PFSK-1 (cell line): Measurements from ENCODE around the gene PLCD4.

Source experiments
- POLR2AphosphoS5 ChIP-seq: IDR thresholded peaks from 2 replicates; pipeline ENCODE4 v1.6.1; 2012; ENCODE audit warnings: low read depth, mild to moderate bottlenecking, control low read depth, low read length, moderate library complexity
- SIN3A ChIP-seq: IDR thresholded peaks from 2 replicates; pipeline ENCODE4 v1.6.1; 2012; ENCODE audit warnings: mild to moderate bottlenecking, low read length, moderate library complexity, borderline replicate concordance; ENCODE audit not compliant: insufficient read depth
- TAF1 ChIP-seq: IDR thresholded peaks from 2 replicates; pipeline ENCODE4 v1.6.1; 2012; ENCODE audit warnings: low read length, control low read depth, borderline replicate concordance; ENCODE audit not compliant: insufficient read depth
- TF ChIP-seq, protein P1 (sequence below), 2 experiments: IDR thresholded peaks; 2 replicates each; pipeline versions ENCODE4 v1.6.1 to v1.8.0; 2011 to 2012; ENCODE audit warnings: low read depth in 2 of 2, low read length in 2 of 2, control low read depth in 1 of 2, inconsistent platforms in 1 of 2, mild to moderate bottlenecking in 1 of 2, moderate library complexity in 1 of 2; ENCODE audit not compliant: insufficient read depth in 1 of 2

DNA sequence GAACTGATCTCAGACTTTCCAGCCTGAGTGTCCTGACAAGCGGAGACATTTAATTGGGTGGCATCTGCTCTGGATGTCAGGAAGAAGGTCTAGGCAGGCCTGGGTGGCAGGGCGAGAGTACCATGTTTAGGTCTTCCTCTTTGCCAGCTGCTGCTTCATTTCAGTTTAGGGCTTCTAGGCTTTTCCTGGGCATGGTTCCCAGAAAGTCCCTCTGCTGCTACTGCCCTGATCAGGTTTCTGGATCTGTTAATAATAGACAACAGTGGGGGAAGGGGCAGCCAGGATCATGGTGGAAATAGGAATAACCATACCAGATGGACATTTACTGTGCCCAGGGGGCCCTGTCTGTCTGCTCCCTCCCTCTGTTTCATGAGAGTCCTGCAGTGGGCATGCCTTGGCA lies 2.3 kb upstream of the PLCD4 start:
- TF ChIP-seq, protein P1, sequence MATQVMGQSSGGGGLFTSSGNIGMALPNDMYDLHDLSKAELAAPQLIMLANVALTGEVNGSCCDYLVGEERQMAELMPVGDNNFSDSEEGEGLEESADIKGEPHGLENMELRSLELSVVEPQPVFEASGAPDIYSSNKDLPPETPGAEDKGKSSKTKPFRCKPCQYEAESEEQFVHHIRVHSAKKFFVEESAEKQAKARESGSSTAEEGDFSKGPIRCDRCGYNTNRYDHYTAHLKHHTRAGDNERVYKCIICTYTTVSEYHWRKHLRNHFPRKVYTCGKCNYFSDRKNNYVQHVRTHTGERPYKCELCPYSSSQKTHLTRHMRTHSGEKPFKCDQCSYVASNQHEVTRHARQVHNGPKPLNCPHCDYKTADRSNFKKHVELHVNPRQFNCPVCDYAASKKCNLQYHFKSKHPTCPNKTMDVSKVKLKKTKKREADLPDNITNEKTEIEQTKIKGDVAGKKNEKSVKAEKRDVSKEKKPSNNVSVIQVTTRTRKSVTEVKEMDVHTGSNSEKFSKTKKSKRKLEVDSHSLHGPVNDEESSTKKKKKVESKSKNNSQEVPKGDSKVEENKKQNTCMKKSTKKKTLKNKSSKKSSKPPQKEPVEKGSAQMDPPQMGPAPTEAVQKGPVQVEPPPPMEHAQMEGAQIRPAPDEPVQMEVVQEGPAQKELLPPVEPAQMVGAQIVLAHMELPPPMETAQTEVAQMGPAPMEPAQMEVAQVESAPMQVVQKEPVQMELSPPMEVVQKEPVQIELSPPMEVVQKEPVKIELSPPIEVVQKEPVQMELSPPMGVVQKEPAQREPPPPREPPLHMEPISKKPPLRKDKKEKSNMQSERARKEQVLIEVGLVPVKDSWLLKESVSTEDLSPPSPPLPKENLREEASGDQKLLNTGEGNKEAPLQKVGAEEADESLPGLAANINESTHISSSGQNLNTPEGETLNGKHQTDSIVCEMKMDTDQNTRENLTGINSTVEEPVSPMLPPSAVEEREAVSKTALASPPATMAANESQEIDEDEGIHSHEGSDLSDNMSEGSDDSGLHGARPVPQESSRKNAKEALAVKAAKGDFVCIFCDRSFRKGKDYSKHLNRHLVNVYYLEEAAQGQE (IDR thresholded peaks at IDR 0.05; ENCODE audit: insufficient read depth in 1 of 2, low read depth in 2 of 2, low read length in 2 of 2): no peak
- no peak for TF ChIP-seq SIN3A
- no peak for TF ChIP-seq TAF1
- no peak for TF ChIP-seq POLR2AphosphoS5
